ENCODE measurements around the gene ZFHX3. TPM values are rescaled to one million over a fixed set of nuclear protein-coding genes. Genes with fewer than 3 reads are reported as not detected.

The ZFHX3 gene
- total and polyA plus RNA-seq, 9 of the 15 experiments (the other 6 are each of a cell fraction or from before 2014, with no cell fraction given): 0.01 to 0.23 (median 0.06) TPM; not detected in 4

- no peak overlapping the region for H3K27ac ChIP-seq (ENCODE audit: extremely low read depth, low read depth, low read length)
- H3K79me2 ChIP-seq (ENCODE audit: control insufficient read depth, insufficient read depth, low read length): no peaks in the 10 kb centered on the region
- H3K9me3 ChIP-seq (replicated peaks; ENCODE audit: control insufficient read depth, insufficient read depth, low read depth, low read length): no peaks in the 10 kb centered on the region
- peaks cover 4 to 21% of the 10 kb centered on the region in 2 experiments; a peak in 2 of 5 replicates for H3K27me3 ChIP-seq (ENCODE audit: control insufficient read depth in 2 of 2, insufficient read depth in 2 of 2, low read length in 2 of 2)
- no peaks in the 10 kb centered on the region for H3K9me1 ChIP-seq (ENCODE audit: control insufficient read depth, insufficient read depth, low read length)
- DNase-seq (ENCODE audit: extremely low read depth in 1 of 4, low spot score in 3 of 4): no peak
- no peak overlapping the region for H3K4me2 ChIP-seq (ENCODE audit: insufficient read depth, low read length)
- WGBS (ENCODE audit: insufficient coverage, low coverage, missing lambda C conversion rate): 0% methylated on average over 2 of the region's 2 CpGs
- H3K4me3 ChIP-seq: no peak overlapping the region
- intact Hi-C loops (cut with micrococcal nuclease): no loop called here
- in situ Hi-C loops (cut with MboI): no loop called here
- FAIRE-seq: no peak
- no peaks in the 10 kb centered on the region for H3K4me1 ChIP-seq (replicated peaks in 1 of 2; ENCODE audit: control insufficient read depth in 2 of 2, insufficient read depth in 2 of 2, low read length in 2 of 2)
- H3K9ac ChIP-seq (ENCODE audit: insufficient read depth in 1 of 2, low read depth in 2 of 2, low read length in 2 of 2): no peak overlapping the region
- BruUV-seq (replicated peaks): no TSS peak
- TF ChIP-seq ZFP91 (CRISPR knock-in tag; IDR thresholded peaks at IDR 0.05) (no peak), PREB (CRISPR knock-in tag; IDR thresholded peaks at IDR 0.05) (no peak), E2F4 (CRISPR knock-in tag; IDR thresholded peaks at IDR 0.05; ENCODE audit: low read depth) (no peak), SRSF9 (IDR thresholded peaks at IDR 0.05; ENCODE audit: borderline replicate concordance, low read depth, low read length) (no peak), HIVEP1 (CRISPR knock-in tag; IDR thresholded peaks at IDR 0.05) (no peak), ZBTB1 (CRISPR knock-in tag; IDR thresholded peaks at IDR 0.05; ENCODE audit: borderline replicate concordance, low read depth) (no peak)
- H2AFZ ChIP-seq (ENCODE audit: low read depth, low read length): no peak overlapping the region
- H3K36me3 ChIP-seq (ENCODE audit: control insufficient read depth, insufficient read depth, low read length): no peaks in the 10 kb centered on the region
- POLR2A ChIA-PET: no interaction called here
- H4K20me1 ChIP-seq (replicated peaks; ENCODE audit: control insufficient read depth, insufficient read depth, low read length): no peaks in the 10 kb centered on the region
- no peak for ATAC-seq
- CTCF ChIA-PET (ENCODE audit: low intra/inter-chr PET ratio): no interaction called here
Observed at GRCh38 chr16:73002866-73003265, 45.1 kb downstream of the ZFHX3 start.

Data from K562 (cell line).